Activated CD8-positive, alpha-beta T cell treated with anti-CD3 and anti-CD28 coated beads, Interleukin-2, amount 10 ng/mL, durations not matched to agents 7 days and 5 days (primary cell): ENCODE measurements around the gene UBAP2L. TPM values are rescaled to one million over a fixed set of nuclear protein-coding genes. Genes with fewer than 3 reads are reported as not detected.

ENCODE experiments used
- ATAC-seq: fragments of 150-1000 bp; cut with Tn5 transposase; one replicate; pipeline ENCODE4 v1.10.0; 2021; ENCODE audit warnings: moderate library complexity
- CTCF ChIA-PET: fragments of 350-600 bp; sonication (Branson Sonifier 250); formaldehyde crosslinking; loops from one replicate; lab custom pipeline; 2021; ENCODE audit warnings: antibody characterized with exemption; lab: Charles Lee
- POLR2A ChIA-PET: fragments of 350-600 bp; sonication (Branson Sonifier 250); formaldehyde crosslinking; loops from one replicate; lab custom pipeline; 2021; ENCODE audit warnings: antibody characterized with exemption; lab: Charles Lee
- DNase-seq: peaks from one replicate; pipeline ENCODE4 v3.0.0-alpha.2; 2020
- H3K27ac Mint-ChIP-seq: one replicate; pipeline ENCODE4 v1.8.0; 2021; ENCODE audit warnings: mild to moderate bottlenecking, mixed read lengths
- H3K27me3 Mint-ChIP-seq: one replicate; pipeline ENCODE4 v1.8.0; 2021; ENCODE audit warnings: low read depth, mixed read lengths
- H3K36me3 Mint-ChIP-seq: one replicate; pipeline ENCODE4 v1.8.0; 2021; ENCODE audit warnings: low read depth, mixed read lengths
- H3K4me1 Mint-ChIP-seq: one replicate; pipeline ENCODE4 v1.8.0; 2021; ENCODE audit warnings: low read depth, mixed read lengths
- H3K4me3 Mint-ChIP-seq: one replicate; pipeline ENCODE4 v1.8.0; 2021; ENCODE audit warnings: mild to moderate bottlenecking, mixed read lengths
- H3K9me3 Mint-ChIP-seq: one replicate; pipeline ENCODE4 v1.8.0; 2022; ENCODE audit warnings: mixed read lengths; ENCODE audit not compliant: insufficient read depth
- total RNA-seq, 2 experiments: library from RNA; stranded (reverse); gene quantifications; one replicate each; pipeline ENCODE4 v1.2.3, GENCODE V29; 2021

UBAP2L gene
- total RNA-seq, 2 experiments from 2014 or later: 176 to 179 TPM

GRCh38 chr1:154253671-154254070 lies 32.9 kb downstream of the UBAP2L start:
- Mint-ChIP-seq H3K27ac (no peak overlapping the region), H3K36me3 (peaks cover 74% of the 10 kb centered on the region), H3K9me3 (no peaks in the 10 kb centered on the region), H3K4me3 (no peak overlapping the region), H3K27me3 (no peaks in the 10 kb centered on the region), H3K4me1 (no peaks in the 10 kb centered on the region)
- DNase-seq (no peak), ATAC-seq (no peak)
- ChIA-PET POLR2A (no interaction called here), CTCF (no interaction called here)

DNA sequence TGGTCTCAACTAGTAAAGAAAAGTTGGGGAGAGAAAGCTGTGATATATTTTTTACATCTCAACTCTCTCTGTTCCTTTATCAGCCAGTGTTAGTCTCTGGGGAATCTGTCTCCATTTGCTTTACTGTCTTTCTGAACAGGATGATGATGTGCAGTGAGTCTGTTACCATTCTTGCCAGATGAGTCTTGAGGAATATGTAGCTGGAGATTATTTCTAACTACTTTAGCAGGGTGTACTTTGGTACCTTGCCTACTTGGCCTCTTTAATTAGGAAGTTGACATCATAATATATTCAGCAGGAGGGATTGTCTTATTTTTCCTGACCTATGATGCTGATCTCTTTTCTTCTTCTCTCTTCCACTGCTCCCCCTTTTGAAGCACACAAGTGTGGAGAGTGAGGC lies 35.9 kb downstream of the UBAP2L start:
- ChIA-PET CTCF (interaction anchor here (1.0 to 2.5 kb wide), 2 partner anchors 57 to 78 kb away, joined by 5 to 7 read pairs; no protein-coding TSS in a partner anchor), POLR2A (interaction anchor here (1.0 kb wide), 1 partner anchor 75 kb away, joined by 3 read pairs; no protein-coding TSS in a partner anchor)
- H3K27ac Mint-ChIP-seq: peak overlapping the region; percentile 34
- peaks cover 79% of the 10 kb centered on the region for H3K36me3 Mint-ChIP-seq
- no peaks in the 10 kb centered on the region for H3K27me3 Mint-ChIP-seq
- ATAC-seq (no peak), DNase-seq (no peak)
- H3K4me3 Mint-ChIP-seq: no peak overlapping the region
- H3K4me1 Mint-ChIP-seq: no peaks in the 10 kb centered on the region
- no peaks in the 10 kb centered on the region for H3K9me3 Mint-ChIP-seq

DNA sequence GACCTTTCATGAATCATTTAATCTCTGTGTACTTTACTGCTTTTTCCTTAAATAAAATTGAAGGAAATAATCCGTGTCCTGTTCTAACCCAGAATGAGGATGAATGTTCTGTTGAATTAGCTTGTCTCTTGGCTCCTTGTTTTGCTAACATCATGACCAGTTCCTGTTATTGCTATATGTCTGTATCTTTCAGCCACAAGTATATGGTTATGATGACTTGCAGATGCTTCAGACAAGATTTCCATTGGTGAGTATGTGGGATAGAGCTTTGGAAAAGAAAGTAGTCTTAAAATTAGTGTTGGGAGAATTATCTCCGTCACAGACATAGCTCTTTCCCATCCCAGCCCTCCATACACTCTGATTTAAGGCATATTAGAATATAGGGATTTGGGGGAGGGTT lies 38.0 kb downstream of the UBAP2L start:
- no peak for ATAC-seq
- ChIA-PET CTCF (interaction anchor here (0.7 to 1.6 kb wide), 5 partner anchors 14 to 783 kb away, joined by 3 to 7 read pairs (median 3); no protein-coding TSS in a partner anchor), POLR2A (interaction anchor here (0.7 kb wide), 1 partner anchor 37 kb away, joined by 3 read pairs; no protein-coding TSS in a partner anchor)
- H3K9me3 Mint-ChIP-seq: no peaks in the 10 kb centered on the region
- peaks cover 9% of the 10 kb centered on the region for H3K4me1 Mint-ChIP-seq
- no peak overlapping the region for H3K27ac Mint-ChIP-seq
- no peaks in the 10 kb centered on the region for H3K27me3 Mint-ChIP-seq
- peaks cover 91% of the 10 kb centered on the region for H3K36me3 Mint-ChIP-seq
- no peak for DNase-seq
- H3K4me3 Mint-ChIP-seq: no peak overlapping the region

- H3K4me3 Mint-ChIP-seq: no peak overlapping the region
- H3K27ac Mint-ChIP-seq: peak overlapping the region; percentile 46
- ATAC-seq (no peak), DNase-seq (no peak)
- ChIA-PET POLR2A (interaction anchor here (0.6 kb wide), 1 partner anchor 57 kb away, joined by 3 read pairs; no protein-coding TSS in a partner anchor), CTCF (interaction anchor here (1.1 kb wide), 1 partner anchor 75 kb away, joined by 3 read pairs; no protein-coding TSS in a partner anchor)
- H3K27me3 Mint-ChIP-seq: no peaks in the 10 kb centered on the region
- H3K4me1 Mint-ChIP-seq: peaks cover 22% of the 10 kb centered on the region
- peaks cover 88% of the 10 kb centered on the region for H3K36me3 Mint-ChIP-seq
- H3K9me3 Mint-ChIP-seq: no peaks in the 10 kb centered on the region
Observed at GRCh38 chr1:154260127-154260526, 39.4 kb downstream of the UBAP2L start.

DNA sequence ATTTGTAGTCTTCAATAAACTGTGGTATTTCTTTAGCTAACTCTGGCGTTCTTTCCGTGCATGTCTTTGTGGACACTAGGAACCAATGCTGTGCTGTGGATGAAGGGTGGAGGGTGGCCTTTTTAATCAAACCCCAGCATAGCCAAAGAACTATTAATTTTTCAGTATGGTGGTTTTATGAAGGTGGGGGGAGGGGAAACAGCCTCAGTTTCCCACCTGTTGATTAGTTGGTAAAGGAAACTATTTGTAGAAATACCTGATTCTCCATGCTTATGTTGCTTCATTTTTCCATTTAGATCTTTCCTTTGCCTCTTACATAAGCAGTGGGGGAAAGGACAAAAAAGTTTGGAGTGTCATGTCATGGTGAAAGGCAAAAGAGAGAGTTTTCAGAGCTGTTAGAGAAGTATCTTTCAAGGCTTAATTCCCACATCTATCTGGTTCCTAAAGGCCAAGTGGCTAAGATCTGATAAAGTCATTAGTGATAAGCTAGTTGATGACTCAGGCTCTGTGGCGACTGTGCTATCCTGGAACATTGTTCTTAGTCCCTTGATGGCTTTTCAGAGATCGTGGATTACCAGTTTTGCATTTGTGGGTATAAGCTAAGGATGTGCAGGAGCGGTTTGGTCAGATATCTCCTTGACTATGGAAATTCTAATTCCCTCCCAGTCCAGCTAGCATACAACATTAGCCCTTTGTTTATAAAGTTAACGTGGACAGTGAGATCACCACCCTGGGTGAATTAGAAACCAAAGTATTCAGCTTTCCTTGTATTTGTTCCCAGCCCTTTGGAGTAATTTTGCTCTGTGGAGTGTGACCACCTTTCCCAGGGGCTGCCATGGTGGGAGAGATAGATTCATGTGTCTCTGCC lies 42.9 kb downstream of the UBAP2L start:
- Mint-ChIP-seq H3K27me3 (no peaks in the 10 kb centered on the region), H3K4me3 (no peak overlapping the region), H3K4me1 (peaks cover 38% of the 10 kb centered on the region), H3K27ac (peak overlapping the region; percentile 70), H3K9me3 (no peaks in the 10 kb centered on the region), H3K36me3 (peaks cover 74% of the 10 kb centered on the region)
- DNase-seq (no peak), ATAC-seq (no peak)
- CTCF ChIA-PET: interaction anchor here (0.8 to 1.8 kb wide), 7 partner anchors 8 to 77 kb away, joined by 3 to 7 read pairs (median 4); no protein-coding TSS in a partner anchor
- POLR2A ChIA-PET: interaction anchor here (0.9 kb wide), 1 partner anchor 65 kb away, joined by 5 read pairs; no protein-coding TSS in a partner anchor

- Mint-ChIP-seq H3K27ac (peak overlapping the region; percentile 70), H3K4me3 (no peak overlapping the region), H3K36me3 (peaks cover 74% of the 10 kb centered on the region), H3K27me3 (no peaks in the 10 kb centered on the region), H3K4me1 (peaks cover 38% of the 10 kb centered on the region), H3K9me3 (no peaks in the 10 kb centered on the region)
- peak; percentile 30 for ATAC-seq
- no peak for DNase-seq
- ChIA-PET CTCF (interaction anchor here (1.4 to 2.1 kb wide), 5 partner anchors 7 to 71 kb away, joined by 4 to 26 read pairs (median 7); no protein-coding TSS in a partner anchor), POLR2A (interaction anchor here (0.9 kb wide), 1 partner anchor 64 kb away, joined by 5 read pairs; no protein-coding TSS in a partner anchor)
Observed at GRCh38 chr1:154264454-154264853, 43.7 kb downstream of the UBAP2L start.

GRCh38 chr1:154265586-154265985 lies 44.8 kb downstream of the UBAP2L start:
- H3K9me3 Mint-ChIP-seq: no peaks in the 10 kb centered on the region
- no peaks in the 10 kb centered on the region for H3K27me3 Mint-ChIP-seq
- H3K36me3 Mint-ChIP-seq: peaks cover 67% of the 10 kb centered on the region
- H3K27ac Mint-ChIP-seq: peak overlapping the region; percentile 82
- ChIA-PET CTCF (interaction anchor here (0.6 to 2.1 kb wide), 7 partner anchors 44 to 79 kb away, joined by 3 to 26 read pairs (median 3); no protein-coding TSS in a partner anchor), POLR2A (interaction anchor here (0.6 to 1.0 kb wide), 3 partner anchors 45 to 108 kb away, joined by 3 to 4 read pairs (median 4); partner anchors contain the start of gene UBAP2L)
- H3K4me3 Mint-ChIP-seq: peak overlapping the region; percentile 6
- DNase-seq (no peak), ATAC-seq (peak; percentile 84)
- peaks cover 41% of the 10 kb centered on the region for H3K4me1 Mint-ChIP-seq

GRCh38 chr1:154270833-154271232 lies 50.1 kb downstream of the UBAP2L start:
- ATAC-seq: no peak
- CTCF ChIA-PET: interaction anchor here (1.0 to 5.9 kb wide), 10 partner anchors 7 to 284 kb away, joined by 3 to 60 read pairs (median 4); partner anchors contain the start of genes NUP210L and RAB13
- DNase-seq: no peak
- Mint-ChIP-seq H3K36me3 (peaks cover 57% of the 10 kb centered on the region), H3K9me3 (no peaks in the 10 kb centered on the region), H3K4me1 (peaks cover 51% of the 10 kb centered on the region), H3K27me3 (no peaks in the 10 kb centered on the region), H3K27ac (peak overlapping the region; percentile 86), H3K4me3 (peak overlapping the region; percentile 97)
- POLR2A ChIA-PET: interaction anchor here (1.3 to 1.6 kb wide), 3 partner anchors 89 to 281 kb away, joined by 4 to 5 read pairs (median 5); partner anchors contain the start of gene RPS27

GRCh38 chr1:154272217-154272998 lies 51.7 kb downstream of the UBAP2L start, which contains the start of gene HAX1:
Gene HAX1 (plus strand): TSS chr1:154272629. CDS start chr1:154272724, 95 bp downstream.
- Mint-ChIP-seq H3K27ac (peak within 1 kb of the TSS; percentile 96), H3K9me3 (no peaks in the 10 kb centered on the region), H3K27me3 (no peaks in the 10 kb centered on the region), H3K4me3 (peak within 1 kb of the TSS; percentile 97), H3K4me1 (peaks cover 41% of the 10 kb centered on the region), H3K36me3 (peaks cover 52% of the 10 kb centered on the region)
- ChIA-PET CTCF (interaction anchor here (0.6 to 5.9 kb wide), 28 partner anchors 9 to 286 kb away, joined by 3 to 60 read pairs (median 4); partner anchors contain the start of genes ATP8B2, RAB13 and TPM3), POLR2A (interaction anchor here (0.6 to 1.6 kb wide), 9 partner anchors 9 to 328 kb away, joined by 3 to 5 read pairs (median 4); partner anchors contain the start of gene RPS27)
- peak; percentile 99 for DNase-seq
- peak; percentile 96 for ATAC-seq

DNA sequence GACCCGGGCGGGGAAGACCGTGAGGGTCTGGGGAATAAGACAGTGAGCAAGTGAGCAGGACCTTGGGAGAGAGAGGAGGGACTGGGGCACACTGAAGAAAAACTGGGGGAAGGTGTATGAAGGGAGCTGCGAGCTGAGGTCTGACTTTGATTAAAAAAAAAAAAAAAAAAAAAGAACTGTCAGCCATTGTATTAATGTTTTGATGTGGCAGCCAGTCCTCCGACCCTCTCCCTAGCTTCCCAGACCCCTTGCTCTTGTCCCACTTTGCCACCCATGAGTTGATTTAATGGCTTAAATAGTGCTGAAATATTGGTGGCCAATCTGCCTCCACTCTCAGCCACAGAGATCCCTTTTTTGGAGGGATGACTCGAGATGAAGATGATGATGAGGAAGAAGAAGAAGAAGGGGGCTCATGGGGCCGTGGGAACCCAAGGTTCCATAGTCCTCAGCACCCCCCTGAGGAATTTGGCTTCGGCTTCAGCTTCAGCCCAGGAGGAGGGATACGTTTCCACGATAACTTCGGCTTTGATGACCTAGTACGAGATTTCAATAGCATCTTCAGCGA lies 52.3 kb downstream of the UBAP2L start:
- peaks cover 41% of the 10 kb centered on the region for H3K4me1 Mint-ChIP-seq
- H3K9me3 Mint-ChIP-seq: no peaks in the 10 kb centered on the region

More for the DNA sequence above, 52.3 kb downstream of the UBAP2L start:
- Mint-ChIP-seq H3K27ac (peak overlapping the region; percentile 96), H3K27me3 (no peaks in the 10 kb centered on the region), H3K36me3 (peaks cover 52% of the 10 kb centered on the region), H3K4me3 (peak overlapping the region; percentile 97)
- DNase-seq (no peak), ATAC-seq (peak; percentile 2)
- ChIA-PET POLR2A (interaction anchor here (0.6 to 1.3 kb wide), 5 partner anchors 52 to 329 kb away, joined by 3 to 5 read pairs (median 3); no protein-coding TSS in a partner anchor), CTCF (interaction anchor here (0.6 to 5.9 kb wide), 7 partner anchors 16 to 274 kb away, joined by 3 to 60 read pairs (median 5); partner anchors contain the start of gene ATP8B2)
